GM12872 (cell line): Measurements from ENCODE around the gene MRPS27.

Source experiments
- TF ChIP-seq, protein P1 (sequence below): IDR thresholded peaks from 3 replicates; pipeline ENCODE4 v1.5.1; 2011; ENCODE audit warnings: low read depth, mild to moderate bottlenecking, low read length, moderate library complexity; ENCODE audit not compliant: insufficient read depth

Gene MRPS27

DNA sequence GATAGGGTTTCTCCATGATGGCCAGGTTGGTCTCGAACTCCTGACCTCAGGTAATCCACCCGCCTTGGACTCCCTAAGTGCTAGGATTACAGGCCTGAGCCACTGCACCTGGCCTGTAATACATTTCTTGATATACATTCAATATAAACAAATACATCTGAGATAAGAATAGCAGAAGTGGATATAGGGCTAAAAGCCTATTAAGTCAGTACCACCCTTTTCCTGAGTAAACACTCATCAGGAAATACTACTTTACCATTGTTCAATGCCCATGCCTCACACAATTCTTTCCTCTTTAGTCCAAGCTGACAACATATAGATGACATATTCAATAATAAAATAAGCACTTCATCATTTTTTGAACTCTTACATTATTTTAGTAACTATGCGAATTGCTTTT is 64.8 kb downstream of the MRPS27 start:
- TF ChIP-seq, protein P1, sequence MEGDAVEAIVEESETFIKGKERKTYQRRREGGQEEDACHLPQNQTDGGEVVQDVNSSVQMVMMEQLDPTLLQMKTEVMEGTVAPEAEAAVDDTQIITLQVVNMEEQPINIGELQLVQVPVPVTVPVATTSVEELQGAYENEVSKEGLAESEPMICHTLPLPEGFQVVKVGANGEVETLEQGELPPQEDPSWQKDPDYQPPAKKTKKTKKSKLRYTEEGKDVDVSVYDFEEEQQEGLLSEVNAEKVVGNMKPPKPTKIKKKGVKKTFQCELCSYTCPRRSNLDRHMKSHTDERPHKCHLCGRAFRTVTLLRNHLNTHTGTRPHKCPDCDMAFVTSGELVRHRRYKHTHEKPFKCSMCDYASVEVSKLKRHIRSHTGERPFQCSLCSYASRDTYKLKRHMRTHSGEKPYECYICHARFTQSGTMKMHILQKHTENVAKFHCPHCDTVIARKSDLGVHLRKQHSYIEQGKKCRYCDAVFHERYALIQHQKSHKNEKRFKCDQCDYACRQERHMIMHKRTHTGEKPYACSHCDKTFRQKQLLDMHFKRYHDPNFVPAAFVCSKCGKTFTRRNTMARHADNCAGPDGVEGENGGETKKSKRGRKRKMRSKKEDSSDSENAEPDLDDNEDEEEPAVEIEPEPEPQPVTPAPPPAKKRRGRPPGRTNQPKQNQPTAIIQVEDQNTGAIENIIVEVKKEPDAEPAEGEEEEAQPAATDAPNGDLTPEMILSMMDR = no peak

GRCh38 chr5:72252574-72253155 is 67.4 kb downstream of the MRPS27 start:
- TF ChIP-seq, protein P1 = no peak

GRCh38 chr5:72252008-72252407 is 68.0 kb downstream of the MRPS27 start:
- TF ChIP-seq, protein P1 = no peak

GRCh38 chr5:72251386-72251785 is 68.7 kb downstream of the MRPS27 start:
- TF ChIP-seq, protein P1 = no peak

DNA sequence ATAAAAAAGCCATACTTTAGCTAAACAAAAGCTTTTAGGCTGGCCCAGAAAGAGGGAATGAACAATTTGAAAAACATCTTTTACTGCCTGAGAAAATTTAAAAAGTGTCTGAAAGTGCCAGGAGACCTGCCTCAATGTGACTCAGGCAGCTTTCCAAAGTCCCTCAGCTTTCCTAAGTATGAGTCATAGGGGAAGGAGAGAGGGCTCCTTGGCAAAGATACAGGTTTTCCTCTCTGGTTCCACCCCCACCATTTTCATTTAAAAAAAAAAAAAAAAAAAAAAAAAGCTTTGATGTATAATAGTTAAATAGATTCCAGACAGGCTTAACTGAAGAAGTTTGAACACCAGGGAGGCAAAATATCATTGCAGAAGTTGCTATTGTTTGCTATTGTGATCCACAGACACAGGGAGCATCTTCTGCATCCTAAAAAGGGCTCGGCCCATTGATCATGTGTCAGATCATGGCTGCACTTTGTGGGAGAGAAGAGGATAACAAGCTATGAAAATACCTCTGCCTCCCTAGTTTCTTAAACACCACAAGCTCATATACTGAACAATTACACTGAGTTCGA is 71.5 kb downstream of the MRPS27 start:
- TF ChIP-seq, protein P1 = no peak

DNA sequence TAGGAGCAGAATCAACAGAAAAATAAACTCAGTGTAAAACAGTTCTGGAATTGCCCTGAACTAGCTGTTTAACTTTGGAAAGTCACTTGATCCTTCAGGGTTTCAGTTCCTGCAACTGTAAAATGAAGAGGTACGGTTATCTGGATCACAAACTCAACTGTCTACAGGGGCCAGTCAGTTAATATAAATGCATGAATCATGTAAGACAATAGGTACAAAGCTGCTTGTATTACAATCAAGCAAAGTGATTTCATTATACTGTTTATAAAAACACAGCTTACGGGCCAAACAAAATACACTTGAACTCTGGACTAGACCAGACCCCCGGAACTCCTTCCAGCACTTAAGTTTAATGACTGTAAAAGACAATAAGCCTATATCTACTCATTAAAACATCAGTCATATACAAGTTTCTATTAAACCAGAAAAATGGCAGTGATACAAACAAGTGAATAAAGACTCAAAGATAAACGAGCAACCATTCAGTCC is 73.0 kb downstream of the MRPS27 start:
- TF ChIP-seq, protein P1 = no peak

DNA sequence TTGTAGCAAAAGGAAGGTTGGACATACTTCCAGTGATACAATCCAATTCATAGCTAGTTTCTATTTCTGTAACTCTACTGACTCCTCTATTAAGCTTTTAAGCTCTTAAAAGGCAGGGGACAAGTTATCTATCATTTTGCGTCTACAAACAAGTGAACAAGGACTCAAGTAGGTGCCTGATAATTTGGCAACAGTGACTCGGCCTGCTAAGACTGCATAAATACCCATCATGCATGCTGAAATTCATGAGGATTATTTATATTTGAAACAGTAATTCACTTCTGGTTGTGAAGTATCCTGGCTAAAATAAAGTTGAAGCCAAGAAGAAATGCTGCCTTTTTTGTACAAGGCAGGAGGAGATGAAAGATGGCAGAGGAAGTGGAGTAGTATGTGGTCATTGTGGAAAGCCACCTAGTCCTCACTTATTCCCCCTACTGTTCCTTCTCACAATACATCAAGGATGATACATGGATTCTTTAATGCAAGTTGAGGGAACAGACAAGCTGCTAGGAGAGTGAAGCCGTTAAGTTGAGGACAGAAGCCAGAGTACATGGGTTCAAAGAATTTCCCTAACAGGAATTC is 74.0 kb downstream of the MRPS27 start:
- TF ChIP-seq, protein P1 = no peak
